NT2/D1 (cell line): ENCODE data around the gene FRYL.

ENCODE experiments used
- YY1 ChIP-seq: IDR thresholded peaks from 2 replicates; pipeline ENCODE4 v1.6.1; 2011; ENCODE audit not compliant: insufficient read length, insufficient read depth
- ZNF274 ChIP-seq: IDR thresholded peaks from 2 replicates; pipeline ENCODE4 v1.6.1; 2011; ENCODE audit warnings: mild to moderate bottlenecking, low read depth, low read length

GRCh38 chr4:48795108-48795507, 15.0 kb upstream of the FRYL start:
- TF ChIP-seq YY1 (no peak), ZNF274 (no peak)
